ENCODE data around the gene PANK4. TPM values are rescaled to one million over a fixed set of nuclear protein-coding genes. Genes with fewer than 3 reads are reported as not detected.
"Not testable (repeated sequence)": the region's sequence is repeated elsewhere in the genome, so short reads cannot be mapped to it uniquely, and the experiment has no call there.

PANK4 gene
- total RNA-seq, 2 donors from 2014 or later = 17.4 to 18.6 TPM

DNA sequence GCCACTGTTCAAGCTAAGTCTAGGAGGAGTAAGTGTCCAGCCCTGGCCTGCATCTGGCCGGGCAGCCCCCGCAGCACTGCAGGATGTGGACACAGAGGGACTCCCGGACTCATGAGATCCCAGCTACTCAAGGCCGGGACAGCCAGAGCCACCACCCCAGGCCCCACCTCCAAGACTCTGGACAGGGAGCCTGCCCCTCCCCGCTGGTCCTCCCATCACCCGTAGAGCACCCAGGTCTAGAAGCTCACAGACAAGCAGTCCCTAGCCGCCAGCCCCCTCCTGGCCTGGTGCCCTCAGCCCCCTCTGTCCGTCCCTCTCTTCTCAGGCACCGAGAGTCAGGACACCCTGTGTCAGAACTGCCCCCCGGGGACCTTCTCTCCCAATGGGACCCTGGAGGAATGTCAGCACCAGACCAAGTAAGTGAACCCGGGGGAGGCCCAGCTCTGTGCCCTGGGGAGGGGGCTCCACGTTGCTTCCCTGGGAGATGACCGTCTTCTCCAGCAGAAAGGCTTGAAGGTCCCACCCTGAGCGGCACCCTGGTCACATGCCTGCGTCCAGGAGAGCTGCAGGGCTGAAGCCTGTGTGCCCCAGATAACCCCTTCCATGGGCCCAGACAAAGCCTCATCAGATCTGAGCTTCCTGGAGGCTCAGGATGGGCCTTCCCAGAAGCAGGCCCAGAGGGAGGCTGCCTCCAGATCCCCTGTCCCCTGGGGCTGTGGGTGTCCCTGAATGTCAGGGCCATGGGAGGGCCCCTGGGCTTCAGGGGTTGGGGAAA is 34.1 kb upstream of the PANK4 start:
- intact Hi-C loops (cut with DNase I) = no loop called here
- no peak for DNase-seq (ENCODE audit: low spot score)

DNA sequence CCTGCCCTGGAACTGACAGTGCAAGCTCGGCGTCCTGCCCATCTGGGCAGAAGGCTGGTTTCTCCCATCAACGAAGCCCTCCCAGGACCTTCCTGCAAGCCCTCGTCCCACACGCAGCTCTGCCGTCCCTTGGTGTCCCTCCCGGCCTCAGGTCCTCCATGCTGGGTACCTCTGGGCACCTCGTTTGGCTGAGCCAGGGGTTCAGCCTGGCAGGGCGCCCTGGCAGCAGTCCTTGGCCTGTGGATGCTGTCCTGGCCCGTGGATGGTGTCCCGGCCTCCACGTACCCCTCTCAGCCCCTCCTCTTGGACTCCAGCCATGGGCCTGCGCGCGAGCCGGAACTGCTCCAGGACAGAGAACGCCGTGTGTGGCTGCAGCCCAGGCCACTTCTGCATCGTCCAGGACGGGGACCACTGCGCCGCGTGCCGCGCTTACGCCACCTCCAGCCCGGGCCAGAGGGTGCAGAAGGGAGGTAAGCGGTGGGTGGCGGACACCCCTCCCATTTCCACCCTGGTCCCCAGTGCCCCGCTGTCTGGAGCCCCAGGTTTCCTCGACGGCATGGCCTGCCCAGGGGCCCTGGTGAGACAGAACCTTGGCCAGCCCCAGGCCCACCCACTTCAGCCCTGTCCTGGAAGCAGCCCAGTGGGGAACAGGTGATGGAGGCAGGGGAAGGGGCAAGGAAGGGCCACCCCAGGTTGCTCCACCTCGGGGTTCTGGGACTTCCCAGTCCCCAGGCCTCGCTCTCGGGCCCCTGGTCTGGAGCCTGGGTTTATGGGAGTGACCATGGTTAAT is 33.3 kb upstream of the PANK4 start:
- DNase-seq (ENCODE audit: low spot score) = no peak
- intact Hi-C loops (cut with DNase I) = no loop called here

DNA sequence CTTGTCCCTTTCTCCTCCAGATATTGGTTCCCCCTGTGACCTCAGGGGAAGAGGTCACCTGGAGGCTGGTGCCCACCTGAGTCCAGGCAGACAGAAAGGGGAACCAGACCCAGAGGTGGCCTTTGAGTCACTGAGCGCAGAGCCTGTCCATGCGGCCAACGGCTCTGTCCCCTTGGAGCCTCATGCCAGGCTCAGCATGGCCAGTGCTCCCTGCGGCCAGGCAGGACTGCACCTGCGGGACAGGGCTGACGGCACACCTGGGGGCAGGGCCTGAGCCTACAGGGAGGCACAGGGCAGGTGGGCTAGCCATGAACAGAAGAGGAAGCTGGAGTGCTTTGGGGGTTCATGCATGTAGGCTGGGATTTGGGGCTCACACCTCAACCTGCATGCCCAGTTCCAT is 32.5 kb upstream of the PANK4 start:
- DNase-seq (ENCODE audit: low spot score) = no peak
- intact Hi-C loops (cut with DNase I) = no loop called here

DNA sequence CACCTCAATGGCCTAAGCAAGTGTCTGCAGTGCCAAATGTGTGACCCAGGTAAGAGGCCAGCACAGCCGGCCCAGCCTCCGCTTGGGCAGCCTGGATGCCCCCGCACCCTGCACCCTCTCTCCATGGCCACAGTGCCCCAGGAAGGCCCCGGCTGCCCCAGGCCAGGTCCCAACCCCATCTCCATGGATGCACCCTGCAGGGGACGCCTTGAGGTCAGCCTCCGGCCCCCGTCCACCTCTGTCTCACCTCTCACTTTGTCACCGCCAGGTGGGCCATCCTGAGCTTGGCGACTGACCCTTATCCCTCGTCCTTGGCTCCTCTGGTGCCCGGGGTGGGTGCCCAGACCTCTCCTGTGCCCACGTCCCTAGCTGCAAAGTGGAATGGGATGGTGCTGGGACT is 32.0 kb upstream of the PANK4 start:
- no peak for DNase-seq (ENCODE audit: low spot score)
- intact Hi-C loops (cut with DNase I) = no loop called here

DNA sequence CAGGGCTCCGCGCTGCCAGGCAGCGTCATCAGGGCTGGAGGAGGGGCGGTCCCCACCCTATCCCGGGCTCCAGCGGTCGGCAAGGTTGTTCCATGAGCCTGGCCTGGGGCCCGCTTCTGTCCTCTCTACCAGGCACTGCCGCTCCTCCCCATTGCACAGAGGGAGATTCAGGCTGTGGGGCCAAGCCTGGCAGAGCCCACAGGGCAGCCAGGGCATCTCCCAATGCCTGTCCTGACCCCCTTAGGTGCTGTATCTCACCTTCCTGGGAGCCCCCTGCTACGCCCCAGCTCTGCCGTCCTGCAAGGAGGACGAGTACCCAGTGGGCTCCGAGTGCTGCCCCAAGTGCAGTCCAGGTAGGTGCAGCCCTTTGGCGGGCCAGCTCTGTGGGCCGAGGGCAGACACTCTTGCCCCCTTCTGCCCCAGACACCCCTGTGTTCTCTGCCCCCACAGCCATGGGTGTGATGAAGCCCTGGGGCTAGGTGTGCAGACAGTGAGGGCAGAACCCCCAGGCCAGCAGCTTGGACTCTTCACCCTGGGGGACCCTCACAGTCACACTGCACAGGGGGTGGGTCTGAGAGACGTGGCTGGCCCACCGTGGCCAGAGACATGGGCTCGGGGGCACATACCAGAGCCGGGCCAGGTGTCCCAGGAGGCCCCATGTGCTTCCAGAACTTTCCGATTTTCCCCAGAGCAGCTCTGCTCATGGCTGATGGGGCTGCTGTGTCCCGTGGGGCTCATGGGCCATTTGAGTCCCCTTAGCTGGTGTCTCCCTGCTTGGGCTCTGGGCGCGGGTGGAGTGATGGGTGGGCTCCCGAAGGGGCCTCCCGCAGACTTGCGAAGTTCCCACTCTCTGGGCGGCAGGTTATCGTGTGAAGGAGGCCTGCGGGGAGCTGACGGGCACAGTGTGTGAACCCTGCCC is 31.3 kb upstream of the PANK4 start:
- no peak for DNase-seq (ENCODE audit: low spot score)
- intact Hi-C loops (cut with DNase I) = no loop called here

DNA sequence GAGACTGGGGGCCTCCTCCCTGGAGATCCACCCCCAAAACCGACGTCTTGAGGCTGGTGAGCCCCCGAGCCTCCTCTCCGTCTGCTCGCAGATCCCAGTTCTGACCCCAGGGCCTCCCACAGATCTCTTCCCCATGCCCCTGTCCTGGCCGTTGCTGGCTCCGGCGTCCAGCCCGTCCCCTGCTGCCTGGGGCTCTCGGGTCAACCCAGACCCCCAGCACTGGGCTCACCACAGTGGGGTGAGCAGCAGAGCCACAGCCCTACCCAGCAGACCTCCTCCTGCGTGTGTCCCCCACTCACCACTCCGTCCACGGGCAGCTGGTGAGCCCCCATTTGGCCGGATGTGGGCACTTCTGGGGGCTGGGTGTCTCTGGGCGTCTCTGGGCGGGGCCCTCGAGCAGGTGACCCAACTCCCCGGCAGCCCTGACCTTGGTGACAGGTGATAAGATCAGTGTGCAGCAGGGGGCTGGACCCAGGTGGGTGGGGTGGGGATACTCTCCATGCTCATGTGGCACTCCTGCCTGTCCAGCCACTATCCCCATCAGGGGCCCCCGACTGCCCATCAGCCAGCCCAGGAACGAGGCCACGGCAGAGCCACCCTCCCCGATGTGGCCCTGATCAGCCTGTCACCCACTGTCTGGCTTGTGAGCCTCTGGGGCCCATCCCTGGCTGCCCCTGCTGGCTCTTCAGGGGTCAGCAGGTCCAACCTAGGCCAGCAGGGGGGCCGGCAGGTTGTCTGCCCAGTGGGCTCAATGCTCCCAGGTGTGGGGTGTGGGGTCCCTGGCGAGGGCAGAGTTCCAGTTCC is 30.5 kb upstream of the PANK4 start:
- intact Hi-C loops (cut with DNase I) = no loop called here
- no peak for DNase-seq (ENCODE audit: low spot score)

DNA sequence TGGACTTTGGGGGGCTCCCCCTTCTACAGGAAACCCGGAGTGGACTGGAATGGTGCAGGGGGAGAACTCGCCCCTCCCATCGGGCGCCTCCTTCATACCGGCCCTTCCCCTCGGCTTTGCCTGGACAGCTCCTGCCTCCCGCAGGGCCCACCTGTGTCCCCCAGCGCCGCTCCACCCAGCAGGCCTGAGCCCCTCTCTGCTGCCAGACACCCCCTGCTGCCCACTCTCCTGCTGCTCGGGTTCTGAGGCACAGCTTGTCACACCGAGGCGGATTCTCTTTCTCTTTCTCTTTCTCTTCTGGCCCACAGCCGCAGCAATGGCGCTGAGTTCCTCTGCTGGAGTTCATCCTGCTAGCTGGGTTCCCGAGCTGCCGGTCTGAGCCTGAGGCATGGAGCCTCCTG is 29.9 kb upstream of the PANK4 start, which contains the start of gene TNFRSF14:
Gene TNFRSF14 (plus strand): TSS at position 95 of the 401 bp plus-strand sequence. CDS start 294 bp downstream, at position 389.
- intact Hi-C loops (cut with DNase I) = no loop called here
- DNase-seq (ENCODE audit: low spot score) = no peak

DNA sequence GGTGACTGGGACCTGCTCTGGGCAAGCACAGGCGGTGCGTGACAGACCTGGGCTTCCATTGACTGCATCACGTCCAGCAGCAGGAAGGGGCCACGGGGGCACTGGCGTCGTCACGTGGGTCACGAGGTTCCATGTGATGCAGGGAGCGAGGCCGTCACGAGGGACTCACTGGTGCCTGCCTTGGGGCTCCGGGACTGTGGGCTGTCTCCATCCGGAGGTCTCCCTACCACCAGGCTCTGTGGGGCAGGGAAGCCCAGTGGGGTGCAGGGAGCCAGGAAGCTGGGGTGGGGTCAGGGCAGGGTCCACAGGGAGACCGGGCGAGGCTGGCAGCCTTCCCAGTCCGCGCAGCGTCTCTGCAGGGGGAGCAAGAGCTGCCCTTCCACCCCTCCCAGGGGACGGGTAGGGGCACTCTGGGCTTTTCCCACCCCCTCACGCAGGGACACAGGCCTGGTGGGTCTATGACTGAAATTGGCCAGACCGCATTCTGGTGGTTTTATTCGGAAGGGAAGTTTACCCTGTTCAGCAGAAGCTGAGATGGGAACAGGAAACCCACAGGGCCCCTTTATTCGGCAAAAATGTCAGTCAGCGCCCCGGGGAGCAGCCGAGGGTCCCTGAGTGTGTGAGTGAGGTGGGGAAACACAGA is 29.4 kb upstream of the PANK4 start:
- intact Hi-C loops (cut with DNase I) = no loop called here

DNA sequence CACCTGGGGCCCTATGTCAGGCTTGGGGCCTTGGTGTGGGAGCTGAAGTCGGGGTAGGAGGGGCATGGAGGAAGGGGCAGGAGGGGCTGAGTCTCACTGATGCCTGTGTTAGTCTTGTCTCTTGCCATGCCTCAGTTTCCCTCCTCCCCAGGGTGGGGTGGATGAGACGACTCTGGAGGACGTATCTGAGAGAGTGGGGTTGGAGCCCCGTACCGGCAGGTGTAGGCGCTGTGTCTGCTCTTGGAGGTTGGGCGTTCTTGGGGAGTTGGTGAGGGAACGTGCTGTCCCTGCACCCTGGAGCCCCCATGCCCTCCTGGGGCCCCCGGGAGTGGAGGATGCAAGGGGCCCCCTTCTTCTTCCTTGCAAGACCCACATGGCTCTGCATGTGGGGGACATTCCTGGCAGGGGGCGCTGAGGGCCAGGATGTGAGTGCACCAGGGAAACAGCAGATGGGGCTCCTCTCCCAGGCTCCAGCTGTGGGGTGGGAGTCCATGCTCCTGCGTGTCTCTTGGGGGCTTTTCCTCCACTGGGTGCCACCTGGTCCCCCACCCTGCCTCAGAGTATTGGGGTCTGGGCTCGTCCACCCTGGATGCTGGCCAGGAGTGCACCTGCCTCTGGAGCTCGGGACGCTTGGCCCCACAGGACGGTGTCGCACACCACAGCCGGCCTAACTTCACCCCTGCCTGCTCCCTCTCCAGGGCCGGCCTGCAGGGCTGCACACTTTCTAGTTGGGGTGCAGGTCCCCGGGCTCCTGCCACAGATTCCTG is 28.4 kb upstream of the PANK4 start:
- DNase-seq (ENCODE audit: low spot score) = no peak
- intact Hi-C loops (cut with DNase I) = no loop called here

More for the DNA sequence above, 29.4 kb upstream of the PANK4 start:
- peak; percentile 96 for DNase-seq (ENCODE audit: low spot score)

DNA sequence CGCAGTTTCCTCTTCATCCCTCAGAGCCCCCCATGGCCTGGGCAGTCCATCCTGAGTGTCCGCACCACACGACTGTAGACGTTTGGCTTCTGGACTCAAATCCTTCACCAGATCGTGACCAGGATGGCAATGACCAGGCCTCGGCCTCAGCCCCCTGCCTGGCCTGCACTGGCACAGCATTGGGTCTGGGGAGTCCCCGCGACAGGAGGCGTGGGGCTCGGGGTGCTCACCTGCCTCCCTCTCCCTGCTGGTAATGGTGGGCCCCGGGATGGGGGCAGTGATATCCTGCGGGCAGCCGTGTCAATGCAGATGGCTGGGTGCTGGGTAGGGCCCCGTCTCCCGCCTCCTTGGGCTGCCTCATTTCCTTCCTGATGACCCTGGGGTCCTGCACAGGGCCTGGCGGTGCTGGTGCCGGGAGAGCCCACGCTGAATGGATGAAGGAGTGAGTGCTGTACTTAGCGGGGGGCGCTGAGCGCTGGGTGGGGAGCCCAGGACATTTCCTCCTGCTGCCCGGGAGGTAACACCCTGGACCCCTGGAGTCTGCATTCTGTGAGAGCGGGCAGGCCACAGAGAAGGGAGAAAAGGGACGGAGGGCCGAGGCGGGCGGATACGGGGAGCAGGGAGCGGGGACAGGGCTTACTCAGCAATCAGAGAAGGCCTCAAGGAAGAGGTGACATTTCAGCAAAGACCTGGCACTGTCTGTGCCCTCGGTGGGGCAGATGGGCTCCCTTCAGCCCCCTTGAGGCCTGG is 27.6 kb upstream of the PANK4 start:
- no peak for DNase-seq (ENCODE audit: low spot score)
- intact Hi-C loops (cut with DNase I) = no loop called here

DNA sequence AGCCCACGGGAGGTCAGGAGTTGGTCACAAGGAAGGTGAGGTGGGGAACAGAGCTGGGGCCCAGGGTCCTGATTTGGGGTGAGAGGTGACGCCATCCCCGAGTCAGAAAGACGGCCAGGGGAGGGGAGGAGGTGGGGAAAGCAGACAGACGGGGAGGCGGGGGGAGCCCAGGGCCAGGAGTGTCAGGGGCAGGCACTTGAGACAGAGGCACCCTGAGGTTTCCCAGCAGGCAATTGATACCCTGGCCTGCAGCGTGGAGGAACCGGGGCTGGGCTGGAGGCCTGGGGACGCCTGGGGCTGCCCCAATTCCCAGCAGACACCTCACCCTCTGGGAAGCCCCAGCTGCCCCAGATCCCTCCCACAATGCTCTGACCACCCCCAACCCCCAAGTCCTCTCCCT is 26.7 kb upstream of the PANK4 start:
- DNase-seq (ENCODE audit: low spot score); intact Hi-C loops (cut with DNase I): not testable (repeated sequence)

DNA sequence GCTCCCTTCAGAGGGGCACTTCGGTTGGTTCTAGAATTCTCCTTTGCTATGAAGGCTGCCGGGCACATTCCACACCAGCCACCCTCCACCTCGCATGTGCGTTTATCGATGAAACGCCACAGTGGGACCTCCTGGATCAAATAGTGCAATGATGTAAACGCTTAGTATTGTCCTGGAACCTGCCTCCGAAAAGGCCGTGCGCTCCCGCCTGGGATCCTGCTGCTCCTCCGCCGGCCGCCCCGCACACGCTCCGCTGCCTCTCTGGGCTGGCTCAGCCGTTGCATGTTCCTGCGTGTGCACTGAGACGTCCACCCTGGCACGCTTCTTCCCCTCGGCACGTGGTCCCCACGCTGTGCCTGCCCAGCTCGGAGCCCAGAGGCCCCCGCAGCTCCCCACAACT is 25.8 kb upstream of the PANK4 start:
- no peak for DNase-seq (ENCODE audit: low spot score)
- intact Hi-C loops (cut with DNase I) = no loop called here

DNA sequence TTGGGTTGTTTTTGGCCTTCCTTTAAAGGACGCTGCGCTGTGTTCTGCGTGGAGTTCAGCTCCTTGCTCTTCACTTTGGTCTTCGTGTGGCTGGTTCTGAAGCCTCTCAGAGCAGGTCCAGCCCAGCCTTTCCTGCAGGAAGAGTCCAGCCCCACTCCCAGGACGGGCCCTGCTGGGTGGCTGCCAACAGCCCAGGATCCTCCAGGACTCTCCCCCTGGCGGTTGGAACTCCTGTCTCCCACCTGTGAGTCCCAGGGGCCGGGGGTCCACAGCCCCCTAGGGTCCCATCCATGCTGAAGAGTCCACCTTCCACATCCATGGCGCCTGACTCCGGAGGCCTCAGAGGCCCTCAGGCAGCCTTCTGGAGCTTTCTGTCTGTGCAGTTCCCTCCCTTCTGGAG is 25.1 kb upstream of the PANK4 start:
- intact Hi-C loops (cut with DNase I); DNase-seq (ENCODE audit: low spot score): not testable (repeated sequence)

DNA sequence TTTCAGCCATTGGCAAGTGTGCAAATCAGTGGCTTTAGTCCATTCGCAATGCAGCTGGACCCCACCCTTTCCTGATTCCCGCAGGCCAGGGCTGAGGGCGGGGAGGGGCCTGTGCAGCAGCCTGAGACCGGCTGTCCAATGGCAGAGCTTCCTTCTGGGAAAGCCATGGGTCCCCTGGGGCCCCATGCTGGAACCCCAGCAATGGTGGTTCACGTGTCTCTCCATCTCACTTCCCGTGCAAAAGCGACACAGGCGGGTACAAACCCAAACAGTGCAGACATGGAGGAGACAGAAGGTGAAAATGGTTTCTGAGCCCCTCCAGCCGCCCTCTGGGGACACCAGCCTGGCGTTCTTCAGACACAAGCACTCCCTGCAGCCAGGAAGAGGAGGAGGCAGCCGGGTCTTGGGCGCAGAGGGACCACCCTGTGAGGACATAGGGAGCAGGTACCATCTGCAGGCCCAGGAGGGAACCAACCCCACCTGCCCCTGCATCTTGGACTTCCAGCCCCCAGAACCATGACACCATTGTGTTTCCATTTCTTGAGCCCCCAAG is 24.0 kb upstream of the PANK4 start:
- DNase-seq (ENCODE audit: low spot score); intact Hi-C loops (cut with DNase I): not testable (repeated sequence)

DNA sequence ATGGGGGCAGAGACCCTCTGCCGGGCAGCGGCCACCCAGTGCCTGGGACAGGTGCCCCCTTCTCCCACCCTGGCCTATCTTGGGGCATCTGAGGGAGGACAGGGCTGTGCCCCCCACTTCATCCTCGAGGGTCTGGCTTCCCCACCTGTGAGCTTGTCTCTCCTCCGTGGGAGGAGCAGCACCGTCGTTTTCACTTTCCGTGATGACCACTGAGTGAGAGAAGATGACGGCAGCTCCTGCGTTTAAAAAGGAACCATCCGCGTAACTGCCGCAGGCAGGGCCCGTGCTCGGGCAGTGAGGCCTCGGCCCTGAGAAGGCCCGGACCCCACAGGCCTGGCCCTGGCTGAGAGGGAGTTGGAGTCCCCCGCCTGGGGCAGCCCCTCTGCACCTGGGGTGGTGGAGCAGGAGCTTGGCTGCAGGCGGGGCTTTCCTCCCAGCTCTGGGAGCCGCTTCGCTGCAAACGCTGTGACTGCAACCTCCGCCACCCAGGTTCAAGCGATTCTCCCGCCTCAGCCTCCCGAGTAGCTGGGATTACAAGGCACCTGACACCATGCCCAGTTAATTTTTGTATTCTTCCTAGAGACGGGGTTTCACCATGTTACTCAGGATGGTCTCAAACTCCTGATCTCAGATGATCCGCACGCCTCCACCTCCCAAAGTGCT is 23.1 kb upstream of the PANK4 start:
- DNase-seq (ENCODE audit: low spot score) = not testable (repeated sequence)
- intact Hi-C loops (cut with DNase I) = loop anchor here (2.0 to 5.0 kb wide), 2 partner anchors 132 to 137 kb away; partner anchors contain the start of gene PEX10 (in 1 of the 2)

DNA sequence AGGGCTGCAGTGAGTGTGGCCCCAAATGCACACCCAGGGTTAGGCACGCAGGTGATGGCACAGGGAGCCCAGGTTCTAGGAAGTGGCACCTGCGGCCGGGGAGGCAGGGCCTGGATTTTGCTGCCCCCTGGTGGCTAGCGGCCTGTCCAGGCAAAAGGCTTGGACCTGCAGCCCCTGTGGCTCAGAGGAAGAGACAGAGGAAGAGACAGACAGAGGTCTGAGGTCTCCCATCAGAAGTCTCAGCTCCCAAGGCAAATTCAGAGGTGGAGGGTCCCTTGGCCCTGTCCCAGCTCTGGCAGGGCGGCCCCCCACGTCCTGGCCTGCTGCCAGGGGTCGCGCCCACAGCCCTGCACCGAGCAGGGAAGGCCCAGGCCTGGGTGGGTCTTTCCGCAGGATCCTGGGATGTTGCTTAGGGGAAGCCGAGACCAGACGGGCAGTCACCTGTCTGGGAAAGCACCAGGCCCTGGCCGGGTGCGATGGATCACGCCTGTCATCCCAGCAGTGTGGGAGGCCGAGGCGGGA is 21.7 kb upstream of the PANK4 start:
- peak; percentile 93 for DNase-seq (ENCODE audit: low spot score)
- intact Hi-C loops (cut with DNase I) = loop anchor here (2.0 to 5.0 kb wide), 2 partner anchors 131 to 135 kb away; partner anchors contain the start of gene PEX10 (in 1 of the 2)
